DMS 273 (cell line): ENCODE data around the gene KMT2E.

Experiments
- DNase-seq: peaks from one replicate; lab custom pipeline; 2025; ENCODE audit not compliant: unreplicated experiment; lab: John Stamatoyannopoulos, UW

KMT2E gene

DNA sequence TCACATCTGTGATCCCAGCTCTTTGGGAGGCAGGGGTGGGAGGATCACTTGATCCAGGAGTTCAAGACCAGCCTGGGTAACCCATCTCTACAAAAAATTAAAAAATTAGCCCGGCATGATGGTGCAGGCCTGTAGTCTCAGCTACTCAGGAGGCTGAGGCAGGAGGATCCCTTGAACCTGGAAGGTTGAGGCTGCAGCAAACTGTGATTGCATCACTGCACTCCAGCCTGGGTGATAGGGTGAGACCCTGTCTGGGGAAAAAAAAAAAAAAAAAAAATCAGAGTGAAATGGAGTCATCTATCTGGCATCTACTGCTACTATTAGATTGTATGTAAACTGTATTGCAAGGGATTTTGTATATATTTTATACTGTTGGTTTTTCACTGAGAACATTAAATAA lies 59.1 kb downstream of the KMT2E start:
- DNase-seq, result no peak

DNA sequence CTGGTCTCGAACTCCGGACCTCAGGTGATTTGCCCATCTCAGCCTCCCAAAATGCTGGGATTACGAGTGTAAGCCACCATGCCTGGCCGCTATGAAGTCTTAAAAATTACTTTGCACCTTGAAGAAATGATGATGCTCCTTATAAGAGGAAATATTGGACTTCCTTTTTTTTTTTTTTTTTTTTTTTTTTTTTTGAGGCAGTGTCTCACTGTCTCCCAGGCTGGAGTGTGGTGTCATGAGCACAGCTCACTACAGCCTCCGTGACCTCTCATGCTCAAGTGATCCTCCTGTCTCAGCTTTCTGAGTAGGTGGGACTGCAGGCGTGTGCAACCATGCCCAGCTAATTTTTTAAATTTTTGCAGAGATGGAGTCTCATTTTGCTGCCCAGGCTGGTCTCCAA lies 65.3 kb downstream of the KMT2E start:
- DNase-seq, result no peak

DNA sequence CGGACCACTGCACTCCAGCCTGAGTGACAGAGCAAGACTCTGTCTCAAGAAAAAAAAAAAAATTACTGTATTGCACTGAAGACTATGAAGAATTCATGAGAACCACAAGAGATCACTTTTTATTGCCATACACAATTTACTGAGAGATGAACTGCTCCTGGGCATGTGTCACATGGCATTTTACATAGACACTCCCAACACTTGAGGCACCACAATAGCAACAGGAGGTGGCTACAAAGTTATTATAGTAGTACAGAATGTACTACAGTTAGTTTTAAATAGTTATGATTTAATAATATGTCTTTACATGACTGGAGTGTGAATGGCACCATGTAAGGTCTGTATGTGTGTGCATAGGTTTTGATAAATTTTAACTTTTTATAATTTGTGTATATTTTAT lies 70.6 kb downstream of the KMT2E start:
- DNase-seq, result no peak

DNA sequence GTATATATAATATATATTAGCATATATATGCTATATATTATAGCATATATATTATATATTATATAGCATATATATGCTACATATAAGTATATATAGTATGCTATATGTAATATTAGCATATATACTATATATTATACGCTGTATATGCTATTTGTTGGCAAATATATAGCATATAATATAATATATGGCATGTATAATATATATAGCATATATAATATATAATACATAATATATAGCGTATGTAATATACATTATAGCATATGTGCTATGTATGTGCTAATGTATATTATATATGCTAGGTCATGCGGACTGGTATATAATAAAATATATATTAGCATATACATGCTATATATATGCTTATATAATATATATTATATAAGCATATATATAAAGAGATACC lies 72.8 kb downstream of the KMT2E start:
- no peak for DNase-seq

DNA sequence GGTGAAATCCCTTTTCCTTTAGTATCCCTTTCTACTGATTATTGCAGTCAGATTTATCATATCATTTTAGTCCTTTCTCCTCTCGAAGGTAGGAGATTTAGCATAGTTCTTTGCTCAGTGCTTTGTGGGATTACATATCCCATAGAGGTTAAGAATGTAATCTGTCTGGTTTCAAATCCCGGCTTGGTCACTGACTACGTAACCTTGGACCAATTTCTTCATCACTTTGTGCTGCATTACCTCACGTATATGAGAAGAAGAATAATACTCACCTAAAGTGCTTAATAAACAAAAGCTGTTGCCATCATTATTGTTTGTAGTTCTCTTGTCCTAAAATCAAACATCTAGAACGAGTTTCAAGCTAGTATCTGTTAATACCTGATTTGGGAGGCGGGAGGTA lies 74.0 kb downstream of the KMT2E start:
- DNase-seq, result no peak

GRCh38 chr7:105088456-105088855 lies 74.5 kb downstream of the KMT2E start:
- DNase-seq, result no peak

DNA sequence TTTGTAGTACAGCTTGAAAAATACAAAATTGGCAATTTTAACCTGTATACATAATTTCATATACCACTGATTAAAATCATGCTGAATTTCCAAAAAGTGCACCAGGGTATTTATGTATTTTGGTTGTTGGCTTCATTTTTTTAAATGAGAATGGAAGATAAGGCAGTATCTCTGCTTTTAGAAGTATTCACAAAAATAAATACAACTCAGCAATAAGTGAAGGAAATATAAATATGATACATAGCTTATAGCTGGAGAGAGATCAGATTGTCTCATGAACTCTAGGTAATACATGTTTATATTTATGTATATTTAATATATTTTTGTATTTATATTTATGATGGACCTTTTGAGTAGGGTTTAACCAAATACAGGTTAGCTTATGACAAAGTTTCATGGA lies 81.0 kb downstream of the KMT2E start:
- no peak for DNase-seq

DNA sequence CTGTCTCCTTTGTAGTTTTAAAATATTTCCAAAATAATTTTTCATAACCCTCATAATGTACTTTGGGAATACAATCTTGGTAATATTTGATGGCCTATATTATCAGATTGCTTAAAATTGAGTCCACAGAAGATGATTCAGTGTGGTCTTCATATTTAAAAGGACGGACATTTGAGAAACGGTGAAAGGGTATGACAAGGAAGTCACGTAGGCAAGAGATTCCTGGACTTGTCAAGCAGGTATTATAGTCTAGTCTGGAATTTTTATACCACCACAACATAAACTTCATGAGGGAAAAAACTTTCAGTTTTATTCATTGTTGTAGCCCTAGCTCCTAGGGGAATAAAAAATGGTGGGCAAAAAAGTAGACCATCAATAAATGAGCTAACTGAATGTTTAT lies 82.3 kb downstream of the KMT2E start:
- no peak for DNase-seq

- DNase-seq, result no peak
These were observed 83.6 kb downstream of the KMT2E start for GRCh38 chr7:105097619-105098018.

- no peak for DNase-seq
These were observed 85.0 kb downstream of the KMT2E start for GRCh38 chr7:105098863-105099515.

GRCh38 chr7:105101864-105102263 lies 87.9 kb downstream of the KMT2E start:
- DNase-seq, result no peak

GRCh38 chr7:105102557-105103352 lies 88.8 kb downstream of the KMT2E start:
- no peak for DNase-seq

DNA sequence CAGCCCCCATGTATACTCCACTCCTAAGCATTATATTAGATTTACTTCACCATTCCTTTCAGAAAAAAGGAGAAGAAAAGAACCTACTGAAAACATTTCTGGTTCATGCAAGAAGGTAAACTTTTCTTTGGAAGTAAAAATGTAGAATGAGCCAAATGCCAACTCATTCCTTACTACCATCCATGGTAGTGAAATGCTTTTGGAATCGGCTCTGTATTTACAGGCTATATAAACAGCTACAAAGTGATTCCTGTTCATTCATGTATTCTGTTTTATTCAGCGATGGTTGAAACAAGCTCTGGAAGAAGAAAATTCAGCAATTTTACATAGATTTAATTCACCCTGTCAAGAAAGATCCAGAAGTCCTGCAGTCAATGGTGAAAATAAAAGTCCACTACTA lies 91.6 kb downstream of the KMT2E start:
- no peak for DNase-seq

GRCh38 chr7:105106473-105106872 lies 92.5 kb downstream of the KMT2E start:
- no peak for DNase-seq

DNA sequence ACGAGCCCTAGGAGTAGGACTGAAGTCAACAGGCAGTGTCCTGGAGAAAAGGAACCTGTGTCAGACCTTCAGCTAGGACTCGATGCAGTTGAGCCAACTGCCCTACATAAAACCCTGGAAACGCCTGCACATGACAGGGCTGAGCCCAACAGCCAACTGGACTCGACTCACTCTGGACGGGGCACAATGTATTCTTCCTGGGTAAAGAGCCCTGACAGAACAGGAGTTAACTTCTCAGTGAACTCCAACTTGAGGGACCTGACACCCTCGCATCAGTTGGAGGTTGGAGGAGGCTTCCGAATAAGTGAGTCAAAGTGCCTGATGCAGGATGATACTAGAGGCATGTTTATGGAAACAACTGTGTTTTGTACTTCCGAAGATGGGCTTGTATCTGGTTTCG lies 93.5 kb downstream of the KMT2E start:
- no peak for DNase-seq

- DNase-seq, result no peak
These were observed 98.7 kb downstream of the KMT2E start for GRCh38 chr7:105112440-105113418.

DNA sequence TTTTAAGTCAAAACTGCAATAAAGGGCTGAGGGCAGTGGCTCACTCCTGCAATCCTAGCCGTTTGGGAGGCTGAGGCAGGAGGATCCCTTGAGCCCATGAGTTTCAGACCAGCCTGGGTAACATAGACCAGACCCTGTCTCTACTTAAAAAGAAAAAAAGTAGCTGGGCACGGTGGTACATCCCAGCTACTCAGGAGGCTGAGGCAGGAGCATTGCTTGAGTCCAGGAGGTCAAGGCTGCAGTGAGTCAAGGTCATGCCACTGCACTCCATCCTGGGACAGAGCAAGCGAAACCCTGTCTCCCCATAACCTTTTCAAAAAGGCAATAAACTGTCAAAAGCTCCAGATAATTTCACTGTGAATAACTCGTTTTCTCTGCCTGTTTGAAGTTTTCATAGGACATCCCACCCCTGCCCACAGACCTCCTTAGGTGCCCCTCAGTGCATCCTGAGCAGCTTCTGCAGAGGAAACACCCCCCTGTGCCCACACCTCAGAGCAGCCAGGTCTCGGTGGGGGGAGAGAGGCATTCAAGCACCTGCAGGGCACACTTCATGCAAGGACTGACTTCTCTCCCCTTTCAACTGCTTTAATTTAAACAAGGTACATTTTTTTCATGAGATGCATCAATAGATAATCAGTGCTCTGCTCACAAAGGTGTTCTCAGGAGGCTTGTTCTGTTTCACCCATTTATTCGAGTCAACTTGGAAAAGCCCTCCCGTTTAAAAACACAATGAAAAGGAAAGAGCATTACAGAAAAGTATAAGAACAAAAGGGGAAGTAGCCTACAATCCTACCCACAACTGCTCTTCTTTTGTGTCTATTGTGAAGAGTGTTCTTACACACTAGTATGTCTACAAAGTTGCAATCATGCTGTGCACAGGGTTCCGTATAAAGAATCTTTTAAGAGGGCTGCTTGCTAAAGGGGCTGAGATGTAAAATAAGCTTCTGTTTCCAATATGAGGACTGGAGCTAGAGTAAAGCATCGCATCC lies 104.9 kb downstream of the KMT2E start:
- no peak for DNase-seq

- no peak for DNase-seq
These were observed 108.6 kb downstream of the KMT2E start for GRCh38 chr7:105122619-105123018.

DNA sequence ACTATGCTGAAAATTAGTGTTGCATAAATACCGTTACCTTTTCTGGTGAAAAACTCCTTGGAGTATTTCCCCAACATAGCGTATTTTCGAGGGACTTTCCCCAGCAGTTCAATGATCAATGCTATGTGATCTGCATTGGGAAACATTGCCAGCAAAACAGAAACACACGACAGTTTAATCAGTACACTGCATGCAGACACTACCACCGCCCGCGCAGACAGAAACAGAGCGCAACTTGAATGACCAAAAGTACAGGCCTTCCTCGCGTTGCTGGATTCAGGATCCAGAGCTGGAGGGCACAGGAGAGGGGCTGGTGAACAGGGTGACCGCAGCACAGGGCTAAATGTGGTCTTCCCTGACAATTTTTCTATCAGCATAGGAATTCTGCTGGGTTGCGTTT lies 111.7 kb downstream of the KMT2E start:
- no peak for DNase-seq

GRCh38 chr7:105126436-105126975 lies 112.5 kb downstream of the KMT2E start:
- DNase-seq, result no peak
